ENCODE results near the gene HNRNPA1L2.

DNA sequence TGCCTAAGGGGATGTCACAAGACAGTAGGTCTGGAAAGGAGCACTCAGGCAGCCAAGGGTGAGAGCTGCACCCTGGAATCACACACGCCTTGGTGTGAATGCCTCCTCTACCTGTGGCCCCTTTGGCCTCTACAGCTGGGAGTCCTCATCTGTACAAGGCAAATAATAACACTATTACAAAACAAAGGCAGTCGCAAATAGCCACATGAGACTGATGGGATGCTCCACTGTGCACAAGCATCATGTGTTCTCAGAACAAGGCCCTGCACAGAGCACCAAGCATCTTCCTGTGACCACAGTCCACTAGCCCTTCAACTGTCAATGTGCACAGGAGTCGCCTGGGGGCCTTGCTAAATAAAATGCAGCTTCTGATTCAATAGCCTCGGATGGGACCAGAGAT lies 44.6 kb upstream of the HNRNPA1L2 start:
- TF ChIP-seq, protein P1, sequence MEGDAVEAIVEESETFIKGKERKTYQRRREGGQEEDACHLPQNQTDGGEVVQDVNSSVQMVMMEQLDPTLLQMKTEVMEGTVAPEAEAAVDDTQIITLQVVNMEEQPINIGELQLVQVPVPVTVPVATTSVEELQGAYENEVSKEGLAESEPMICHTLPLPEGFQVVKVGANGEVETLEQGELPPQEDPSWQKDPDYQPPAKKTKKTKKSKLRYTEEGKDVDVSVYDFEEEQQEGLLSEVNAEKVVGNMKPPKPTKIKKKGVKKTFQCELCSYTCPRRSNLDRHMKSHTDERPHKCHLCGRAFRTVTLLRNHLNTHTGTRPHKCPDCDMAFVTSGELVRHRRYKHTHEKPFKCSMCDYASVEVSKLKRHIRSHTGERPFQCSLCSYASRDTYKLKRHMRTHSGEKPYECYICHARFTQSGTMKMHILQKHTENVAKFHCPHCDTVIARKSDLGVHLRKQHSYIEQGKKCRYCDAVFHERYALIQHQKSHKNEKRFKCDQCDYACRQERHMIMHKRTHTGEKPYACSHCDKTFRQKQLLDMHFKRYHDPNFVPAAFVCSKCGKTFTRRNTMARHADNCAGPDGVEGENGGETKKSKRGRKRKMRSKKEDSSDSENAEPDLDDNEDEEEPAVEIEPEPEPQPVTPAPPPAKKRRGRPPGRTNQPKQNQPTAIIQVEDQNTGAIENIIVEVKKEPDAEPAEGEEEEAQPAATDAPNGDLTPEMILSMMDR (IDR thresholded peaks at IDR 0.05) = no peak
- TF ChIP-seq POLR2A (IDR thresholded peaks at IDR 0.05) = no peak
